Liver (tissue), 3 donors: ENCODE data around the gene PTPRN2.

ENCODE experiments used
- ATF3 ChIP-seq: IDR thresholded peaks from 2 replicates; pipeline ENCODE4 v1.6.1; 2016; ENCODE audit warnings: antibody characterized with exemption
- CTCF ChIP-seq: fragments of 150-350 bp; IDR thresholded peaks from 2 replicates; pipeline ENCODE4 v1.5.1; 2017; ENCODE audit warnings: improper control_type of control experiment, low read depth, low read length; ENCODE audit not compliant: missing input control
- EGR1 ChIP-seq, 2 donors: IDR thresholded peaks; 2 replicates each; pipeline ENCODE4 v1.6.1; 2016 to 2018; ENCODE audit warnings: antibody characterized with exemption in 2 of 2, low read depth in 2 of 2
- JUND ChIP-seq, 2 donors: IDR thresholded peaks; 2 replicates each; pipeline ENCODE4 v1.6.1; 2016; ENCODE audit warnings: antibody characterized with exemption in 2 of 2
- MAX ChIP-seq: IDR thresholded peaks from 2 replicates; pipeline ENCODE4 v1.6.1; 2016; ENCODE audit warnings: antibody characterized with exemption
- NR2F2 ChIP-seq: IDR thresholded peaks from 2 replicates; pipeline ENCODE4 v1.6.1; 2016; ENCODE audit warnings: antibody characterized with exemption
- RAD21 ChIP-seq, 2 donors: IDR thresholded peaks; 2 replicates each; pipeline ENCODE4 v1.6.1; 2016; ENCODE audit warnings: antibody characterized with exemption in 2 of 2, mild to moderate bottlenecking in 2 of 2
- REST ChIP-seq: IDR thresholded peaks from 2 replicates; pipeline ENCODE4 v1.6.1; 2016; ENCODE audit warnings: antibody characterized with exemption, mild to moderate bottlenecking
- RXRA ChIP-seq, 2 donors: IDR thresholded peaks; 2 replicates each; pipeline ENCODE4 v1.6.1; 2017 to 2018; ENCODE audit warnings: antibody characterized with exemption in 2 of 2, mild to moderate bottlenecking in 1 of 2
- SP1 ChIP-seq: IDR thresholded peaks from 2 replicates; pipeline ENCODE4 v1.6.1; 2018; ENCODE audit warnings: antibody characterized with exemption, mild to moderate bottlenecking
- TAF1 ChIP-seq: conservative IDR thresholded peaks from 2 replicates; pipeline ENCODE4 v1.6.1; 2016; ENCODE audit warnings: antibody characterized with exemption, mild to moderate bottlenecking
- YY1 ChIP-seq: IDR thresholded peaks from 2 replicates; pipeline ENCODE4 v1.6.1; 2016; ENCODE audit warnings: antibody characterized with exemption, mild to moderate bottlenecking
- ZBTB33 ChIP-seq: IDR thresholded peaks from 2 replicates; pipeline ENCODE4 v1.6.1; 2016; ENCODE audit warnings: antibody characterized with exemption
- donor health status: healthy.
- donor health status: healthy.

- TF ChIP-seq CTCF, result no peak
- TF ChIP-seq ATF3, result no peak
- TF ChIP-seq YY1, result no peak
- no peak for TF ChIP-seq TAF1
- no peak for TF ChIP-seq MAX
- no peak for TF ChIP-seq JUND (IDR thresholded peaks at IDR 0.05)
- TF ChIP-seq ZBTB33, result no peak
- no peak for TF ChIP-seq RXRA (IDR thresholded peaks at IDR 0.05)
- no peak for TF ChIP-seq RAD21 (IDR thresholded peaks at IDR 0.05)
- no peak for TF ChIP-seq SP1
- no peak for TF ChIP-seq EGR1 (IDR thresholded peaks at IDR 0.05; ENCODE audit: low read depth in 2 of 2)
- no peak for TF ChIP-seq NR2F2
- no peak for TF ChIP-seq REST
These were observed 53.0 kb downstream of the PTPRN2 start for GRCh38 chr7:158534598-158534997.
